Stimulated activated CD4-positive, alpha-beta T cell treated with anti-CD3 and anti-CD28 coated beads, Interleukin-2, amount 100 ng/mL, for 4 hours (primary cell): ENCODE data around the gene EID2.

ENCODE experiments used
- DNase-seq: peaks from one replicate; pipeline ENCODE4 v3.0.0-alpha.2; 2020; ENCODE audit warnings: low read depth

EID2 gene, protein sequence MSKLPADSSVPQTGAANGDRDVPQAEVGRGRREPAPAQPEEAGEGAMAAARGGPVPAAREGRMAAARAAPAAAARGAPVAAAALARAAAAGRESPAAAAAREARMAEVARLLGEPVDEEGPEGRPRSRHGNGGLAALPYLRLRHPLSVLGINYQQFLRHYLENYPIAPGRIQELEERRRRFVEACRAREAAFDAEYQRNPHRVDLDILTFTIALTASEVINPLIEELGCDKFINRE

DNA sequence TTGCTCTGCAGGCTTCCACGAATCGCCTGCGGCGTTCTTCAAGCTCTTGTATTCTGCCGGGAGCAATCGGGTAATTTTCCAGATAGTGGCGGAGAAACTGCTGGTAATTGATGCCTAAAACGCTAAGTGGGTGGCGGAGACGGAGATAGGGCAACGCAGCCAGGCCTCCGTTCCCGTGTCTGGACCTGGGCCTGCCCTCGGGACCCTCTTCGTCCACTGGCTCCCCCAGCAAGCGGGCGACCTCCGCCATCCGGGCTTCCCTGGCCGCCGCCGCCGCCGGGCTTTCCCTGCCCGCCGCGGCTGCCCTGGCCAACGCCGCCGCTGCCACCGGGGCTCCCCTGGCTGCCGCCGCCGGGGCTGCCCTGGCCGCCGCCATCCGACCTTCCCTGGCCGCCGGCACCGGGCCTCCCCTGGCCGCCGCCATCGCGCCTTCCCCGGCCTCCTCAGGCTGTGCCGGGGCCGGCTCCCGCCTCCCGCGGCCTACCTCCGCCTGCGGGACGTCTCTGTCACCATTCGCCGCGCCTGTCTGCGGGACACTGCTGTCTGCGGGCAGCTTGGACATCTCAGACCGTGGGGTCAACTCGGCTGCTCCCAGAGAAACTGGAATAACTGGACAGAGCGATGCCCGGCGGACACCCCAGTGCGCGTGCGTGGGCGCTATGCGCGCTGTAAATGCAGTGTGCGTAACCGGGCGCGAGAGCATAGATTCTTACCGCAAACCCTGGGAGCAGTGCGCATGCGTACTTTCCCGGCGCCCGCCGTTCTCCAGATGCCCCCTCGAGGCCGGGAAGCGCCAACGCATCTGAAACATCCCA lies at the start of gene EID2:
Gene EID2, minus strand, starts transcription at position 644 of the 815 bp plus-strand sequence. Its CDS starts 82 bp downstream, at position 562.
- peak; percentile 91 for DNase-seq

DNA sequence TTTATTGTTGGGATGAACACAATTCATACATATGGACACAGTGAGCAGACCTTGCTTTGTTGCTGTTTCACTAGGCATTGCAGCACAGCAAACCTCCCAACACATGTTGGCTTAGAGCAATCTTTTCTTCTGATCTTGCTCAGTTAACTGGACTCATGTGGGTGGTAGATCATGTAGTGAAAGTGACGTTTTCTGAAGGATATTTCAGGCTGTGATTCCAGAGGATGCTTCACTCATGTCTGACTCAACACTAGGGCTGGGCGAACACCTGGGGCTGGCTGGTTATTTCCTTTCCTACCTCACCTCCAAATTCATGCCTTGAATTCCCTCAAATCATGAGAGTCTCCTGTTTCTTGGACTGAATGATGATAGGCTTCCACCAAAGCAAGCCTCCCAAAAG lies 48.1 kb upstream of the EID2 start:
- no peak for DNase-seq

DNA sequence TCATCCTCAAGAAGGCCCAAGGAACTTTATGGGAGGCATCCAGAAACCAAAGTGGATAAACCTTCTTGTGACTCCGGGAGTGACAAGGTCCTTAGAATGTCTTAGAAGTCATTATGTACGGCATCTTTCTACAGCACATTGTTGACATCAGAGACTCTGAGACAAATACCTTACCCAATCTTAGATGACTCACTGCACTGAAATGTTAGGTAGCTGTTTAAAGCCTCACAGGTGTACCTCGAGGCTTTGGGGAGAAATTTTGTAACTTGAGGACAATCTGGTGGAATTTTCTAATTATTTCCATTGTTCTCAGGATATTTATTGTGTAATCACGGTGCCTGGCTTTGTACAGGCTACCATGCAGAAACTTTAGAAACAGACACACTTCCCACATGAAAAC lies 47.5 kb upstream of the EID2 start:
- no peak for DNase-seq

DNA sequence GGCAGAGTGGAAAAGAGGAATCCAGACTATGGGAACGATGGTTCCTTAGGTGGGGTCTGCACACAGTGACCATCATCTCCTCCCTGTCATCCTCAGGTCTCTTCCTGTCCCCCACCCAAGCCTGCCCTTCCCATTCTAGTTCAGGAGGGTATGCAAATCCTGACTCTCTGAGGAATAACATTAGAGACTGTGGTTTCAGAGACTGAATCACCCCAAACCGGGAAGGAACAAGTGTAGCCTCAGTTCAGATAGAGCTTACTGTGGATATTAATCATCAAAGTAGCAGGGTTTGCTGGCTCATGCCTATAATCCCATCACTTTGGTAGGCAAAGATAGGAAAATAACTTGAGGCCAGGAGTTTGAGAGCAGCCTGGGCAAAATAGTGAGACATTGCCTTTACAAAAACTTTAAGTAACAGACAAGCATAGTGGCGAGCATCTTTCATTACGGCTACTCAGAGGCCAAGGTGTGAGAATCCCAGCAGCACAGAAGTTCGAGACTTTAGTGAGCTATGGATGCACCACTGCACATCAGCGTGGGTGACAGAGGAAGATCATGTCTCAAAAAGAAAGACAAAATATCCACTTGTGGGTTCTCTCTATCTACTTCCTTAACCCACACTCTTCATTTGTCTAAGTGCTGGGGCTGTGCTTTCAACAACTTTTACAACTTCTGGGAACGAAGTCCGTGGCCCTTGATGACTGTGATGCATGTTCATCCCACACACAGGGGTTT lies 43.1 kb upstream of the EID2 start:
- DNase-seq: no peak

DNA sequence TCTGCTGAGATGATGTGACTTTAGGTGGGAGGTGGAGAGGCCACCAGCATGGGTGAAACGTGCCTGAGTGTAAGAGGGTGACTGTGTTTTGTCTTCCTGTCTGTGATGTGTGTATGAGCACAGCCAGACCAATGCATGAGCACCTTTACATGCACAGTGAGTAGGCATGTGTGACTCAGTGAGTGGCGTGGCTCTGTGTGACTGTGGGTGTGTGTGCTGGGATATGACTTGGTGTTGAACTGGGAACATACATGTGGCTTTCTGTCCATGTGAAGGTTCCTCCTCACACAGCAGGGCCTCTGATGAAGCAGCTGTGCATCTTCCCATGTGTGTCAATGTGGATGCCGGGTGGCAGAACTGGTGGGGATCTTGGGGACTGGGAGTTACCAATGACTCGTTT lies 42.5 kb upstream of the EID2 start:
- no peak for DNase-seq

DNA sequence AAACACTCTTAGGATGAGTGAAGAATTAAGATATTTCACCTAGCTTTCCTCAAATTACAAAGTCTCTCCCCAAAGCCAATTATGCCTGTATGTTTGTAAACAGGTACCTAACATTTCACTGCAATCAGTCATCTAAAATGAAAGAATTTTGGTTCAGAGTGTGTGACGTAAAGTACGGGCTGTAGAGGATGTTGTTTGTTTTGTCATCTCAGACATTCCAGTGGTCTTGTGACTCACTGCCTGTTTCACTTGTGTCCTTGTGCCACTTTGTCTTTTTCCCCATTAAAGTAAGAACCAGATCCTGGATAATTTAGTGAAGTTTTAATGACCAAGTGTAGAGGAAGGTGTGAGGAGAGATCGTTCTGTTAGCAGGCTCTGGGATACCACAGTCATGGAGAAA lies 28.6 kb upstream of the EID2 start:
- DNase-seq: no peak

DNA sequence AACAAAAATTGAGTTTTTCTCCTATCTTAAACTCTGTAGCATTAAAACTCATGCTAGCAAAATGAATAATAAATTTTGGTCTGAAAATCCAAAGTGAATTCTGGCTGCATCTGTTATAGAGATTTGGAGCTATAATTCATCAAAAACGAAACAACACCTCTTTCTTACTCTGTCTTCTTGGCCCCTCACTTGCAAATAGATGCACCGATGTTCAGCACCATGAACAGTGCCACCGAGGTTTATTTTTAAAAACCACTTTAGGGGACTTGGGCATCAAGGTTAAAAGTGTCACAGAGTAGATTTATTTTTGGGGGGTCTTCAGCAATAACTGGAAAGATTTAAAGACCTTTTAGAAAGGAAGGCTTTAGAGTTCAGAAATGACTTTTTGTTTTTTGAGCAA lies 26.1 kb upstream of the EID2 start:
- no peak for DNase-seq

DNA sequence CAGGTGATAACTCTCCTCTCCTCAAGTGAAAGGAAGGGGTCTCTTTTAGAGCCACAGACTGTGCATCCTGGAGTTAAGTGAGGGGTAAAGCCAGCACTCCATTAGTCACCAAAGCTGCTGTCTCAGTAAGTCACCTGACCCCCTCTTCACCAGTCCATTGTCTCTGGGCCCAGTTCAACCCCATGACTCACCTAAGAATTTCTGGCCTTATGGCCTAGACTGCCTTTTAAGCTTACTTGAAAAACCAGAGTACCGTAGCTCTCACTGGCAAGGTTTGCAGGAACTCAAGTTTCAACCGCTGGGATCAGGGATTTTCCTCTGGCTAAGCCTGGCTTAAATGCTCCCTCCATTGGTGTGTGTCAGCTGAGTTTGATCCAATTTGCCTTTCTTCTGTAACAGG lies 23.4 kb upstream of the EID2 start:
- DNase-seq: no peak

DNA sequence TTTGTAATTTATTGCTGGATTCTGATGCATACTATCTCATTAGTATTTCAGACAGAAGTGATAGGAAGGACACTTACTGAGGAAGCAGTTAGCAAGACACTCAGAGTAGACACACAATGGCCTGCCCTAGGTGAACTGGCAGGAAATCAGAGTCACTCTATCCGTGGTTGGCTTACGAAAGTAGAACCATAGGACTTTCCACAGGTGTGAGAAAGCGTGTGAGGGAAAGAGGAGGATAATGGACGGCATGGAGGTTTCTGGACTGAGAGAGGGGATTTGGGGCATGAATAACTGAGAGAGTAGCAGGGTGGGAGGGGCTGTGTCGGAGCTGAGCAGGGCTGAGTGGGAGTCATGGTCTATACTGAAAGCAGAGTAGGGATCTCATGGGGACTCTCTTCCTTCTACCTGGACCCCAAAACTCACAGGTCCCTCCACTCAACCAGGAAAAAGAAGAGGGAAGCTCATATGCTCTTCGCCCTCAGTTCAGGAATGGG lies 18.7 kb upstream of the EID2 start:
- peak; percentile 14 for DNase-seq

DNA sequence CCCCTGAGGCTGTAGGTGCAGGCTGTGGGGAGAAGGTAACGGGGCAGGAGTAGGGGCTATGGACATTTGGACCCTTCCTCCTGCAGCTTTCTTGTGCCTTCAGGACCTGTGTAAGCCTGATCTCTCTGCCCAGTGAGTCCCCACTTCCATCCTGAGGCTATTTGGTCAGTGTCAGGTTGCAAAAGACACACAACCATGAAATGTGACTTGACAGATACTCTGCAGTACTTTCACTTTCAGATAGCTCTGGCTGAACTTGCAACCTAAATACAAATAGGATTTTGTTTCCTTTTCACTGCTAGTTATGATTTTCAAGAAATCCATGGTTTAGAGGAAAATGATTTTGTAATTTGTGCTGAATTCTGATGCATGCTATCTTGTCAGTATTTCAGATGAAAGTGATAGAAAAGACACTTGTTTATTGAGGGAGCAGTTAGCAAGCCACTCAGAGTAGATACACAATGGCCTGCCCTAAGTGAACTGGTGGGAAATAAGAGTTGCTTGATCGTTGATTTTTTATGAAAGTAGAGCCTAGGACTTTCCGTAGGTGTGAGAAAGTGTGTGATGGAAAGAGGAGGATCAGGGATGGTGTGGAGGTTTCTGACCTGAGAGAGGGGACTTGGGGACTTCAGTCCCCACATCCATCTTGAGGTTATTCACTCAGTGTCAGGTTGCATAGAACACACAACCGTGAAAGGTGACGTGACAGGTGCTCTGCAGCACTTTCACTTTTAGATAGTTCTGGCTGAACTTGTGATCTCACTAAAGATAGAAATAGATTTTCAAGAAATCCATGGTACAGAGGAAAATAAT lies 18.1 kb upstream of the EID2 start:
- peak; percentile 35 for DNase-seq

DNA sequence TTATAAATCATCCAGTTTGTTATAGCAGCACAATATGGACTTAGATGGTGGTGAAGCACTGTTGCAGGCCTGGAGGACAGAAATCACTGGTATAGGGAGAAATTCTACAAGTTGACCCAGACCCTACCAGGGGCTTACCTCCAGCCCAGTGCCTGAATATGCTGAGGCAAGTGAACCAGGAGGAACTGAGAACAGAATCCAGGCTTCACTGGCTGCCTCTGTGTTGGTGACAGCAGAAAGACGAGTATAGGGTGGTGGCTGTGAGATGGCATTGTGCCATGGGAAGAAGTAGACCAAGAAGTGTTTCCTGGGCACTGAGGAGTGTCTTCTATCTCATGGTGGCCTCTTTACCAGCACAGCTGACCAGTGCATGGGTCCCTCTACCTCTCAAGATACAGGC lies 15.9 kb upstream of the EID2 start:
- no peak for DNase-seq

DNA sequence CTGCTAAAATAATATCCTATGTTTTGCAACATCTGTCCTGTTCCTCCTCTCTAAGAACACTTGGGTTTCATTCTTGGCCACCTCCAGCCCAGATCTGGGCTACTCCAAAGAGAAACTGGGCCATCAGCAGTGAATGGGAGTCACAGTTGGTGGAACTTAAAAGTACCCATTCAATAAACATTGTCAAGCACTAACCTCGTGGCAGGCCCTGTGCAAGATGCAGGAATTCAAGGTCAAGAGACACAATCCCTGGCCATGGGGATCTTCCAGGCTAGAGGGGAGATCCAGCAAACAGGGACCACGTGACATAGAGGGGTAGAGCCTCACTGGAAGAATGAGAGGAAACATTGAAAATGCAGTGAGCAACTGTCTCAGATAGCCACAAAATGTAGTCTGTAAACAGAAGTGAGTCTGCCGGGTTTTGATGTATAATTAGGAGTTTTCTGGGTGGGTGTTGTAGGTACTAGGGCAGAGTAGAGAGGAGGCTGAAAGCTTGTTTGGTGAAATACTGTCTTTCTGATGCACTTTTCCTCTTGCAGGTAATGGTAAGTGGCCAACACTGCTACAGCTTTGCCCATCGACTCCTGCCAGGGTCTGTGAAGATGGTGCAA lies 14.8 kb upstream of the EID2 start:
- no peak for DNase-seq

DNA sequence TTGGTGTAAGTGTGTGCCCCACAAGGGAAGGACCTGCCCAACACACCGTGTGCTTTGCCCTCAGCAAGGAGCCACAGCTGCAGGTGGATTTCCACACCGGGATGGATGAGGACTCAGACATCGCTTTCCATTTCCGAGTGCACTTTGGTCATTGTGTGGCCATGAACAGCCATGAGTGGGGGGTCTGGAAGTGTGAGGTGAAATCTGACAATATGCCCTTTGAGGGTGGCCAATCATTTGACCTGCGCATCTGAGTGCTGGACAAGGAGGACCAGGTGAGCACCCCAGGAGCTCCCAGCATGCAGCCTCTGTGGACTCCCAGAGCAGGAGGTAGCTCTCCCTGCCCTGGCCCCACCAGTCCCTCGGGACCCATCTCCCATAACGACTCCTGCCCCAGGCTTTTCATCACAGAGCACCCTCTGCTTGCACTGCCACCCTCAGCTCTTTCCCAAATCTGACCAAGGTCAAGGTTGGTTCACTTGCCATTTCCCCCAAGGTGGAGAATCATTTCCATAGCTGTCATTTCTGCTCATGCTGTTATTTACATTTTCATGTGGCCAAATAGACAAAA lies 13.2 kb upstream of the EID2 start:
- no peak for DNase-seq

DNA sequence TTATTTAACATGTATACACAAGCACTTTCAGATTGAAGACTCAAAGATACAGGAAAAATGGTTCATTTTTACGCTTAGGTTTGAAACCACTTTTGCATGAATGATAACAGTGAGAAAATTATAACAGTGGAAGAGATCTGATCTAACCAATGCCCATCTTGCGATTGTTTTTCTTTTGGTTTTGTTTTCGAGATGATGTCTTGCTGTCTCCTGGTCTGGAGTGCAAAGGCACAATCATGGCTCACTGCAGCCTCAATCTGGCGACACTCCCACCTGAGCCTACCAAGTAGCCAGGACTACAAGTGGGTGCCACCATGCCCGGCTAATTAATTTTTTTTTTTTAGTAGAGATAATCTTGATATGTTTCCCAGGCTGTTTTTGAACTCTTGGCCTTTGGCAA lies 10.2 kb upstream of the EID2 start:
- no peak for DNase-seq

DNA sequence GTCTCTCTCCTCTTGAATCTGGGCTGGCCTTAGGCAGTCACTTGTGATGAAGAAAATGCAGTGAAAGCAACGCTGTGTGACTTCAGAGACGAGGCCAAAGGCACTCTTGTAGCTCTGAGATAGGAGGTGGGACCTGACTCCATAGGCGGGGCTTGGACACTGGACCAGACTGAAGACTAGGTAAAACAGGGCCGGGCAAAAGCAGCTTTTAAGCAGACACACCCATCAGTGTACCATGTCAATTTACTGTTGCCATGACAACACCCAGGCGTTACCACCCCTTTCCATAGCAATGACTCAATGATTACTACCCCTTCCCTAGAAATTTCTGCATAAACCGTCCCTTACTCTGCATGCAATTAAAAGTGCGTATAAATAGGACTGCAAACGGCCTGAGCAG lies 6.6 kb upstream of the EID2 start:
- no peak for DNase-seq

DNA sequence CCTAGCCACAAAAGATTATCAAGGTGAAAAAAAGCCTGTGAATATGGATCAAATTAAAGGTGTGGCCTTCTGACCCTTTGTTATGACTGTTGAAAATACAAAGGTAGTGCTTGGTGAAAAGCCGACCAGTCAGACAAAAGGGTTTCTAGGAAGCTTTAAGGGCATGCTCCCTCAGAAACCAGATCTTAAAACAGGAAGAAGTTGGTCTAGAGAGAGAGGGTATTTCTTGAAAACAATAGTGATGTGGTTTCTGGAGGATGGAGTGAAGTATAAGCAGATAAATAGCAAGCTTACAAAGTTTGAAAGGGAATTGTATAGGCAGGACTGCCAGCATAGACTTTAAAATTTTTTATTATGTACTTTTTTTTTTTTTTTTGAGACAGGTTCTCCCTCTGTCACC lies 5.0 kb upstream of the EID2 start:
- DNase-seq: no peak

DNA sequence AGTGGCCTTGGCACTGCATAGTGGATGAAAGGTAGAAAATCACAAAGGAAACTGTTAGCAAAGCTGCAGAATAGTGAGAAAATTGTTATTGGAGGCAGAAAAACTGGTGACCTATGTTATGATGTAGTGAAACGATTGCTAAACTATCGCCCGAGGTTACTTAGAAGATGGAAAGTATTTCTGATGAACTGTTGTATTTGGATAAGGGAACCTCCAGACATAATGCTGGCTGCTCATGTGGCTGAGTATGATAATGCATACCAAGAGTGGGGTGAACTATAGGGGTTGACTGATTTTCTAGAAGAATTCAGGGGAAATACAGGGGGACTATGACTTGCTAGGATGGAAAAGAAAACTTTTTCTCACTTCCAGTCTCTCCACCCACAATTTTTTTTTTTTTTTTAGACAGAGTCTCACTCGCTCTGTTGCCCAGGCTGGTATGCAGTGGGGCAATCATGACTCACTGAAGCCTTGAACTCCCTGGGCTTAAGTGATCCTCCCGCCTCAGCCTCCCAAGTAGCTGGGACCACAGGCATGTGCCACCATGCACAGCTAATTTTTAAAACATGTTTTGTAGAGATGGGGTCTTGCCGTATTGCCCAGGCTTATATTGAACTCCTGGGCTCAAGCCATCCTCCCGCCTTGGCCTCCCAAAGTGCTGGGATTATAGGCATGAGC lies 4.4 kb upstream of the EID2 start:
- no peak for DNase-seq

DNA sequence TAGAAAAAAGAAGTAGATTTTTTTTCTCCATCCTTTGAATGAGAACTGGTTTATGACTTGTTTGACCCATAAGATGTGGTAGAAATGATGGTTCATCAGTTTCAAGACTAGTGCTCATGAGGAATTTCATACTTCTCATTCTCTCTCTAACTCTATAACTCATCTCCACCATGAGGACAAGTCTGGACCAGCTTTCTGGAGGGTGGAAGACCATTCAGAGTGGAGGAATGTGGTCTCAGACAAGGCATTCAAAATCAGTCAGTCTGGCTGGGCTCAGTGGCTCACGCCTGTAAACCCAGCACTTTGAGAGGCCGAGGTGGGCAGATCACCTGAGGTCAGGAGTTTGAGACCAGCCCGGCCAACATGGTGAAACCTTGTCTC lies 3.5 kb upstream of the EID2 start:
- DNase-seq: no peak

DNA sequence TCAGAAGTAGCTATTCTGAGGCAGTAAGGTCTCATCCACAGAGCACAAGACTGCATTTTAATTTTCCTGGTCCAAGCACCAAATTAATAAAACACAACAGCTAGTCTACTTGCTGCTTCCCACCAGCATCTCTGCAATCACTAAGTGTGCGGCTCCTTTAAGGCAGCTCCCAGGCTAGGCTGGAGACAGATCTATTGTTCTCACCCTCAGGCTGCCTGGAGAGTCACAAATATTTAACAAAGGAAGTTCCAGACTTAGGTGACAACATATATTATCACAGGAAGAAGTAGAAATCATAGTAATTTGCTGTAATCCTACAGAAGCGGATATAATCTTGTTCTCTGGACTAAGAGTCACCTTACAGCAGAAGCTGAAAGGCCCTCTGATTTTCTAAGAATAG lies 2.2 kb upstream of the EID2 start:
- no peak for DNase-seq

DNA sequence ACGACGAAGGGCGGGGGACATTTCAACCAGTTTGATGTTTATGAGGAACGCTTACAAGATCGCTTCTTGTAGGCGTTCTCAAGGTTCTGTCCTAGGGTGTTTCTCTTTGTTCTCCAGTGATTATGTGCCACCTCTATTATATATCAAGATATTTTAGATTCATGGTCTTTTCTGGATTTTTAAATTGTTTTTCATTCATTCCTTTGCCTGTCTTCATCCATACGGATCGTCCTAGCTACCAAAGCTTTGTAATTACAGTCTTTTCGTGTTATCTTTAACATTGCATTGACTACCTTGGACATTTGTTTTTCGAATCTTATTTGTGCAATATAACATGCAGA lies 342 bp upstream of the EID2 start:
- DNase-seq: no peak

DNA sequence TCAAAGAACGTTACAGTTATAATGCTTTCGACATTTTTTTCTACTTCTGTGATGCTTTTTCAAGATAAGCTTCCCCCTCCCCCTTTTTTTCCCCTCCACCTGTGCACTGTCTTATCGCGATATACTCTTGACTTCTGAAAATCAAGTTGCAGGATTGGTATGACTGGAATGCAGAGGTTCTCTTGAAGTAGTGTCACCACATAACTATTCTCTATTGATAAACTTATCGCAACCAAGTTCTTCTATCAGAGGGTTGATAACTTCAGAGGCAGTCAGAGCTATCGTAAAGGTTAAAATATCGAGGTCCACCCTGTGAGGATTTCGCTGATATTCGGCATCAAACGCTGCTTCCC lies 820 bp downstream of the EID2 start:
- DNase-seq: no peak
